CD4-positive, alpha-beta T cell (primary cell): ENCODE data around the gene MMADHC. TPM values are rescaled to one million over a fixed set of nuclear protein-coding genes. Genes with fewer than 3 reads are reported as not detected.

Experiments used
- ATAC-seq: fragments of 200-7000 bp; cut with Tn5 transposase; one replicate; pipeline ENCODE4 v1.10.0; 2022; ENCODE audit warnings: mild to moderate bottlenecking; ENCODE audit not compliant: poor library complexity
- CTCF ChIA-PET: fragments of 350-600 bp; sonication (Branson Sonifier 250); formaldehyde crosslinking; loops from one replicate; lab custom pipeline; 2021; ENCODE audit warnings: antibody characterized with exemption, inconsistent platforms; lab: Charles Lee
- POLR2A ChIA-PET: fragments of 350-600 bp; sonication (Branson Sonifier 250); formaldehyde crosslinking; loops from one replicate; lab custom pipeline; 2021; ENCODE audit warnings: antibody characterized with exemption, inconsistent platforms; lab: Charles Lee
- DNase-seq, 14 experiments: peaks; one replicate each; pipeline ENCODE4 v3.0.0-alpha.2; 2013 to 2020; ENCODE audit warnings: mixed read lengths in 2 of 14
- H3K27ac ChIP-seq, 2 donors: one replicate each; pipeline versions ENCODE4 v1.5.1 to v1.7.0; 2013; ENCODE audit warnings: low read length in 2 of 2, low read depth in 1 of 2, mild to moderate bottlenecking in 1 of 2
- H3K27me3 ChIP-seq, 2 experiments: 1 replicate in 1 of 2; 2 replicates in 1 of 2; pipeline versions ENCODE4 v1.6.1 to v1.7.0; 2013; ENCODE audit warnings: low read length in 2 of 2, control low read depth in 1 of 2, mild to moderate bottlenecking in 1 of 2, moderate library complexity in 1 of 2; ENCODE audit not compliant: insufficient read depth in 2 of 2, control insufficient read depth in 1 of 2
- H3K36me3 ChIP-seq: one replicate; pipeline ENCODE4 v1.6.1; 2013; ENCODE audit warnings: low read length, control low read depth; ENCODE audit not compliant: insufficient read depth
- H3K4me1 ChIP-seq: one replicate; pipeline ENCODE4 v1.6.1; 2013; ENCODE audit warnings: low read length, control low read depth; ENCODE audit not compliant: insufficient read depth
- H3K4me3 ChIP-seq: one replicate; pipeline ENCODE4 v1.5.1; 2013; ENCODE audit warnings: mild to moderate bottlenecking, low read length, moderate library complexity
- H3K9me3 ChIP-seq, 2 experiments: 1 replicate in 1 of 2; 2 replicates in 1 of 2; pipeline versions ENCODE4 v1.6.1 to v1.7.0; 2013; ENCODE audit warnings: low read length in 2 of 2, mild to moderate bottlenecking in 2 of 2, control low read depth in 1 of 2, moderate library complexity in 1 of 2; ENCODE audit not compliant: control insufficient read depth in 1 of 2, insufficient read depth in 1 of 2
- H3K27ac Mint-ChIP-seq: one replicate; pipeline ENCODE4 v1.8.0; 2020; ENCODE audit warnings: mixed read lengths
- H3K27me3 Mint-ChIP-seq: one replicate; pipeline ENCODE4 v1.8.0; 2021; ENCODE audit warnings: mixed read lengths
- H3K36me3 Mint-ChIP-seq: one replicate; pipeline ENCODE4 v1.8.0; 2021; ENCODE audit warnings: low read depth, mixed read lengths
- H3K4me1 Mint-ChIP-seq: one replicate; pipeline ENCODE4 v1.8.0; 2021; ENCODE audit warnings: low read depth, mixed read lengths
- H3K4me3 Mint-ChIP-seq: one replicate; pipeline ENCODE4 v1.8.0; 2020; ENCODE audit warnings: mild to moderate bottlenecking, mixed read lengths
- H3K9me3 Mint-ChIP-seq: one replicate; pipeline ENCODE4 v1.8.0; 2020; ENCODE audit warnings: mixed read lengths
- CTCF ChIP-seq: fragments of 200-600 bp; IDR thresholded peaks from one replicate; pipeline ENCODE4 v1.8.0; 2022; ENCODE audit warnings: antibody characterized with exemption, mild to moderate bottlenecking
- intact Hi-C, 2 experiments: fragments of 100-400 bp; cut with DNase I in 1 of 2; cut with micrococcal nuclease in 1 of 2; formaldehyde crosslinking; loops; one replicate each; pipeline versions ENCODE4 v1.15.1 to v1.9.0; 2023 to 2025; cut with DNase I, micrococcal nuclease
- total RNA-seq, 174 experiments: library from RNA in 2 of 174; stranded (reverse) in 2 of 174; gene quantifications; one replicate each; pipeline ENCODE4 v1.2.3 and lab custom pipeline; 2021 to 2026

Gene MMADHC
- total RNA-seq, 2 experiments from 2014 or later = 77.3 to 77.8 TPM

DNA sequence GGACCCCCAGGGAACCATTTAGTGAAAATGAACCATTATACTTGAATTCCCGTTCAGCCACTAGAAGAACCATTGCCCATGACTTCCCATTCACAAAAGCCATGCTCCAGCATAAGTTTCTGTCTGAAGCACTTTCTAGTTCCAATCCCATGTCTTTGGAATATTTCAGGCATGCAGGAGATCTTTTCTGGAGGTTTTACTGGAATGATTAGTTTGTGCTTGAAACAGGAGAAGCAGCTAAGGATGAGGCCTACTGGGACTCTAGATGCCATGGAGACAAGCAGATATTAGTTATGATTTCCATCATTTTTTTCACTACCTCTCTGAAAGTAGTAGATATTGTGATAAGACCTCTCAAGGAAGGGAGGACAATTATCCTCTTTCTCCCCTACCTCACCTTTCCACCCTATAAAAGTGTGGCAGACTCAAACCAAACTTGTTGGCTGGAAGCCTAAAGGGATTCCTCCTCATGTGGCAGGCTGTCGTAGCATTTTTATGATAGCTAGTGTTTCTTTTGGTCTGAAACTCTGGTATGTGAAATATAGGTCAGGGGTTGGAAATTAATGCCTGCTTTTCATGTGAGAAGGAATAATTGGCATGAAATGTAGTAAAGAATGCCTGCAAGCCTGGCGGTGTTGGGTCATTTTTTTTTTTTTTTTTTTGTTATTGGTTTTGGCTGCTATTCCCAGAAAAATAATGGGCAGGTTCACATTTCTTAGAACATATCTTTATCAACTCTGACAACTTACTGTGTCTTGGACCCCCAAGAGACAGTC is 29.3 kb upstream of the MMADHC start:
- Histone ChIP-seq H3K9me3 (no peaks in the 10 kb centered on the region), H3K36me3 (no peaks in the 10 kb centered on the region), H3K4me1 (no peaks in the 10 kb centered on the region), H3K4me3 (no peak overlapping the region), H3K27ac (no peak overlapping the region), H3K27me3 (no peaks in the 10 kb centered on the region)
- CTCF ChIA-PET = no interaction called here
- H3K4me3 Mint-ChIP-seq = no peak overlapping the region
- H3K36me3 Mint-ChIP-seq = no peaks in the 10 kb centered on the region
- DNase-seq (no peak), ATAC-seq (no peak)
- TF ChIP-seq CTCF = no peak
- H3K27ac Mint-ChIP-seq = no peak overlapping the region
- H3K27me3 Mint-ChIP-seq = peaks cover 29% of the 10 kb centered on the region
- no peaks in the 10 kb centered on the region for H3K9me3 Mint-ChIP-seq
- H3K4me1 Mint-ChIP-seq = no peaks in the 10 kb centered on the region
- POLR2A ChIA-PET = no interaction called here
- intact Hi-C loops = no loop called here

GRCh38 chr2:149613704-149614103 is 26.1 kb upstream of the MMADHC start:
- no peak for TF ChIP-seq CTCF
- Mint-ChIP-seq H3K36me3 (no peaks in the 10 kb centered on the region), H3K27me3 (peaks cover 17% of the 10 kb centered on the region), H3K27ac (no peak overlapping the region), H3K4me3 (no peak overlapping the region), H3K4me1 (no peaks in the 10 kb centered on the region), H3K9me3 (no peaks in the 10 kb centered on the region)
- DNase-seq (no peak), ATAC-seq (no peak)
- ChIA-PET POLR2A (no interaction called here), CTCF (no interaction called here)
- Histone ChIP-seq H3K4me3 (no peak overlapping the region), H3K27me3 (no peaks in the 10 kb centered on the region), H3K4me1 (no peaks in the 10 kb centered on the region), H3K9me3 (no peaks in the 10 kb centered on the region), H3K36me3 (no peaks in the 10 kb centered on the region), H3K27ac (no peak overlapping the region)
- intact Hi-C loops = no loop called here

GRCh38 chr2:149612122-149612521 is 24.5 kb upstream of the MMADHC start:
- ATAC-seq = no peak
- H3K9me3 ChIP-seq = no peaks in the 10 kb centered on the region
- H3K9me3 Mint-ChIP-seq = no peaks in the 10 kb centered on the region
- H3K27me3 ChIP-seq = no peaks in the 10 kb centered on the region
- intact Hi-C loops = no loop called here
- peaks cover 17% of the 10 kb centered on the region for H3K27me3 Mint-ChIP-seq
- TF ChIP-seq CTCF = no peak
- no peaks in the 10 kb centered on the region for H3K36me3 Mint-ChIP-seq
- DNase-seq = no peak
- no peaks in the 10 kb centered on the region for H3K4me1 Mint-ChIP-seq
- no peak overlapping the region for H3K27ac Mint-ChIP-seq
- POLR2A ChIA-PET = no interaction called here
- no peak overlapping the region for H3K27ac ChIP-seq
- CTCF ChIA-PET = no interaction called here
- H3K36me3 ChIP-seq = no peaks in the 10 kb centered on the region
- no peaks in the 10 kb centered on the region for H3K4me1 ChIP-seq
- H3K4me3 Mint-ChIP-seq = no peak overlapping the region
- no peak overlapping the region for H3K4me3 ChIP-seq
